ENCODE results near the gene THUMPD1.

DNA sequence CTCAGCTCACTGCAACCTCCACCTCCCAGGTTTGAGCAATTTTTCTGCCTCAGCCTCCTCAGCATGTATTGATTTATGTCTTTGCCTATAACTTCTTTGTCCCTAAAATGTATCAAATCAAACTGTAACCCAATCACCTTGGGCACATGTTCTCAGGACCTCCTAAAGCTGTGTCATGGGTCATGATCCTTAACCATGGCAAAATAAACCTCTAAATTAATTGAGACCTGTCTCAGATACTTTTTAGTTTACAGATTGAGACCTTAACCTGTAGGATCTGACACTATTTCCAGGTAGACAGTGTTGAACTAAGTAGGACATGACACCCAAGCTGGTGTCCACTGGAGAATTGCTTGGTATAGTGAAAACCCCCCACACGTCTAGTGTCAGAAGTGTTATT is 19.6 kb upstream of the THUMPD1 start:
- TF ChIP-seq EZH2phosphoT487 (IDR thresholded peaks at IDR 0.05; ENCODE audit: unreplicated experiment) (no peak), POLR2AphosphoS5 (IDR thresholded peaks at IDR 0.05; ENCODE audit: low read depth) (no peak), JUNB (IDR thresholded peaks at IDR 0.05; ENCODE audit: unreplicated experiment) (no peak), CREB1 (CRISPR knock-in tag; IDR thresholded peaks at IDR 0.05; ENCODE audit: low read depth) (no peak), NANOG (IDR thresholded peaks at IDR 0.05; ENCODE audit: borderline replicate concordance) (no peak), EZH2 (IDR thresholded peaks at IDR 0.05; ENCODE audit: low read depth, unreplicated experiment) (no peak), ZNF331 (CRISPR knock-in tag; IDR thresholded peaks at IDR 0.05; ENCODE audit: low read depth) (no peak), ZNF114 (CRISPR knock-in tag; IDR thresholded peaks at IDR 0.05) (no peak), STAT1 (IDR thresholded peaks at IDR 0.05; ENCODE audit: unreplicated experiment) (no peak)
- TF ChIP-seq, protein P1, sequence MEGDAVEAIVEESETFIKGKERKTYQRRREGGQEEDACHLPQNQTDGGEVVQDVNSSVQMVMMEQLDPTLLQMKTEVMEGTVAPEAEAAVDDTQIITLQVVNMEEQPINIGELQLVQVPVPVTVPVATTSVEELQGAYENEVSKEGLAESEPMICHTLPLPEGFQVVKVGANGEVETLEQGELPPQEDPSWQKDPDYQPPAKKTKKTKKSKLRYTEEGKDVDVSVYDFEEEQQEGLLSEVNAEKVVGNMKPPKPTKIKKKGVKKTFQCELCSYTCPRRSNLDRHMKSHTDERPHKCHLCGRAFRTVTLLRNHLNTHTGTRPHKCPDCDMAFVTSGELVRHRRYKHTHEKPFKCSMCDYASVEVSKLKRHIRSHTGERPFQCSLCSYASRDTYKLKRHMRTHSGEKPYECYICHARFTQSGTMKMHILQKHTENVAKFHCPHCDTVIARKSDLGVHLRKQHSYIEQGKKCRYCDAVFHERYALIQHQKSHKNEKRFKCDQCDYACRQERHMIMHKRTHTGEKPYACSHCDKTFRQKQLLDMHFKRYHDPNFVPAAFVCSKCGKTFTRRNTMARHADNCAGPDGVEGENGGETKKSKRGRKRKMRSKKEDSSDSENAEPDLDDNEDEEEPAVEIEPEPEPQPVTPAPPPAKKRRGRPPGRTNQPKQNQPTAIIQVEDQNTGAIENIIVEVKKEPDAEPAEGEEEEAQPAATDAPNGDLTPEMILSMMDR (conservative IDR thresholded peaks at IDR 0.05; ENCODE audit: low read depth in 2 of 2): no peak
- TF ChIP-seq, protein P2, sequence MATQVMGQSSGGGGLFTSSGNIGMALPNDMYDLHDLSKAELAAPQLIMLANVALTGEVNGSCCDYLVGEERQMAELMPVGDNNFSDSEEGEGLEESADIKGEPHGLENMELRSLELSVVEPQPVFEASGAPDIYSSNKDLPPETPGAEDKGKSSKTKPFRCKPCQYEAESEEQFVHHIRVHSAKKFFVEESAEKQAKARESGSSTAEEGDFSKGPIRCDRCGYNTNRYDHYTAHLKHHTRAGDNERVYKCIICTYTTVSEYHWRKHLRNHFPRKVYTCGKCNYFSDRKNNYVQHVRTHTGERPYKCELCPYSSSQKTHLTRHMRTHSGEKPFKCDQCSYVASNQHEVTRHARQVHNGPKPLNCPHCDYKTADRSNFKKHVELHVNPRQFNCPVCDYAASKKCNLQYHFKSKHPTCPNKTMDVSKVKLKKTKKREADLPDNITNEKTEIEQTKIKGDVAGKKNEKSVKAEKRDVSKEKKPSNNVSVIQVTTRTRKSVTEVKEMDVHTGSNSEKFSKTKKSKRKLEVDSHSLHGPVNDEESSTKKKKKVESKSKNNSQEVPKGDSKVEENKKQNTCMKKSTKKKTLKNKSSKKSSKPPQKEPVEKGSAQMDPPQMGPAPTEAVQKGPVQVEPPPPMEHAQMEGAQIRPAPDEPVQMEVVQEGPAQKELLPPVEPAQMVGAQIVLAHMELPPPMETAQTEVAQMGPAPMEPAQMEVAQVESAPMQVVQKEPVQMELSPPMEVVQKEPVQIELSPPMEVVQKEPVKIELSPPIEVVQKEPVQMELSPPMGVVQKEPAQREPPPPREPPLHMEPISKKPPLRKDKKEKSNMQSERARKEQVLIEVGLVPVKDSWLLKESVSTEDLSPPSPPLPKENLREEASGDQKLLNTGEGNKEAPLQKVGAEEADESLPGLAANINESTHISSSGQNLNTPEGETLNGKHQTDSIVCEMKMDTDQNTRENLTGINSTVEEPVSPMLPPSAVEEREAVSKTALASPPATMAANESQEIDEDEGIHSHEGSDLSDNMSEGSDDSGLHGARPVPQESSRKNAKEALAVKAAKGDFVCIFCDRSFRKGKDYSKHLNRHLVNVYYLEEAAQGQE (IDR thresholded peaks at IDR 0.05; ENCODE audit: unreplicated experiment): no peak
- TF ChIP-seq, protein P3, sequence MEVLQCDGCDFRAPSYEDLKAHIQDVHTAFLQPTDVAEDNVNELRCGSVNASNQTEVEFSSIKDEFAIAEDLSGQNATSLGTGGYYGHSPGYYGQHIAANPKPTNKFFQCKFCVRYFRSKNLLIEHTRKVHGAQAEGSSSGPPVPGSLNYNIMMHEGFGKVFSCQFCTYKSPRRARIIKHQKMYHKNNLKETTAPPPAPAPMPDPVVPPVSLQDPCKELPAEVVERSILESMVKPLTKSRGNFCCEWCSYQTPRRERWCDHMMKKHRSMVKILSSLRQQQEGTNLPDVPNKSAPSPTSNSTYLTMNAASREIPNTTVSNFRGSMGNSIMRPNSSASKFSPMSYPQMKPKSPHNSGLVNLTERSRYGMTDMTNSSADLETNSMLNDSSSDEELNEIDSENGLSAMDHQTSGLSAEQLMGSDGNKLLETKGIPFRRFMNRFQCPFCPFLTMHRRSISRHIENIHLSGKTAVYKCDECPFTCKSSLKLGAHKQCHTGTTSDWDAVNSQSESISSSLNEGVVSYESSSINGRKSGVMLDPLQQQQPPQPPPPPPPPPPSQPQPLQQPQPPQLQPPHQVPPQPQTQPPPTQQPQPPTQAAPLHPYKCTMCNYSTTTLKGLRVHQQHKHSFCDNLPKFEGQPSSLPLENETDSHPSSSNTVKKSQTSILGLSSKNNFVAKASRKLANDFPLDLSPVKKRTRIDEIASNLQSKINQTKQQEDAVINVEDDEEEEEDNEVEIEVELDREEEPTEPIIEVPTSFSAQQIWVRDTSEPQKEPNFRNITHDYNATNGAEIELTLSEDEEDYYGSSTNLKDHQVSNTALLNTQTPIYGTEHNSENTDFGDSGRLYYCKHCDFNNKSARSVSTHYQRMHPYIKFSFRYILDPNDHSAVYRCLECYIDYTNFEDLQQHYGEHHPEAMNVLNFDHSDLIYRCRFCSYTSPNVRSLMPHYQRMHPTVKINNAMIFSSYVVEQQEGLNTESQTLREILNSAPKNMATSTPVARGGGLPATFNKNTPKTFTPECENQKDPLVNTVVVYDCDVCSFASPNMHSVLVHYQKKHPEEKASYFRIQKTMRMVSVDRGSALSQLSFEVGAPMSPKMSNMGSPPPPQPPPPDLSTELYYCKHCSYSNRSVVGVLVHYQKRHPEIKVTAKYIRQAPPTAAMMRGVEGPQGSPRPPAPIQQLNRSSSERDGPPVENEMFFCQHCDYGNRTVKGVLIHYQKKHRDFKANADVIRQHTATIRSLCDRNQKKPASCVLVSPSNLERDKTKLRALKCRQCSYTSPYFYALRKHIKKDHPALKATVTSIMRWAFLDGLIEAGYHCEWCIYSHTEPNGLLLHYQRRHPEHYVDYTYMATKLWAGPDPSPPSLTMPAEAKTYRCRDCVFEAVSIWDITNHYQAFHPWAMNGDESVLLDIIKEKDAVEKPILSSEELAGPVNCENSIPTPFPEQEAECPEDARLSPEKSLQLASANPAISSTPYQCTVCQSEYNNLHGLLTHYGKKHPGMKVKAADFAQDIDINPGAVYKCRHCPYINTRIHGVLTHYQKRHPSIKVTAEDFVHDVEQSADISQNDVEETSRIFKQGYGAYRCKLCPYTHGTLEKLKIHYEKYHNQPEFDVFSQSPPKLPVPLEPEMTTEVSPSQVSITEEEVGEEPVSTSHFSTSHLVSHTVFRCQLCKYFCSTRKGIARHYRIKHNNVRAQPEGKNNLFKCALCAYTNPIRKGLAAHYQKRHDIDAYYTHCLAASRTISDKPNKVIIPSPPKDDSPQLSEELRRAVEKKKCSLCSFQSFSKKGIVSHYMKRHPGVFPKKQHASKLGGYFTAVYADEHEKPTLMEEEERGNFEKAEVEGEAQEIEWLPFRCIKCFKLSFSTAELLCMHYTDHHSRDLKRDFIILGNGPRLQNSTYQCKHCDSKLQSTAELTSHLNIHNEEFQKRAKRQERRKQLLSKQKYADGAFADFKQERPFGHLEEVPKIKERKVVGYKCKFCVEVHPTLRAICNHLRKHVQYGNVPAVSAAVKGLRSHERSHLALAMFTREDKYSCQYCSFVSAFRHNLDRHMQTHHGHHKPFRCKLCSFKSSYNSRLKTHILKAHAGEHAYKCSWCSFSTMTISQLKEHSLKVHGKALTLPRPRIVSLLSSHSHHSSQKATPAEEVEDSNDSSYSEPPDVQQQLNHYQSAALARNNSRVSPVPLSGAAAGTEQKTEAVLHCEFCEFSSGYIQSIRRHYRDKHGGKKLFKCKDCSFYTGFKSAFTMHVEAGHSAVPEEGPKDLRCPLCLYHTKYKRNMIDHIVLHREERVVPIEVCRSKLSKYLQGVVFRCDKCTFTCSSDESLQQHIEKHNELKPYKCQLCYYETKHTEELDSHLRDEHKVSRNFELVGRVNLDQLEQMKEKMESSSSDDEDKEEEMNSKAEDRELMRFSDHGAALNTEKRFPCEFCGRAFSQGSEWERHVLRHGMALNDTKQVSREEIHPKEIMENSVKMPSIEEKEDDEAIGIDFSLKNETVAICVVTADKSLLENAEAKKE (CRISPR knock-in tag; IDR thresholded peaks at IDR 0.05): no peak
